Neural cell (in vitro differentiated cells): Measurements from ENCODE around the gene AUNIP. TPM values are rescaled to one million over a fixed set of nuclear protein-coding genes. Genes with fewer than 3 reads are reported as not detected.
A peak's percentile ranks its signal among the peaks of the same experiment; 100 is the strongest.

Source experiments
- H2AFZ ChIP-seq: fragments of 200-600, 300-800 bp; sonication (generic), shearing (Covaris generic); 2 replicates; pipeline ENCODE4 v1.6.0; 2014; ENCODE audit warnings: low read depth, mild to moderate bottlenecking, antibody characterized with exemption, low read length, moderate library complexity
- H3F3A ChIP-seq: fragments of 200-600 bp; shearing (Covaris generic); 2 replicates; pipeline ENCODE4 v1.6.1; 2016; ENCODE audit warnings: mild to moderate bottlenecking, moderate library complexity, mixed read lengths, antibody characterized with exemption, low read length; ENCODE audit not compliant: insufficient read depth, poor library complexity, severe bottlenecking
- H3K27ac ChIP-seq: fragments of 200-600, 300-800 bp; sonication (generic), shearing (Covaris generic); 2 replicates; pipeline ENCODE4 v1.5.1; 2014; ENCODE audit warnings: mild to moderate bottlenecking, low read length, moderate library complexity
- H3K27me3 ChIP-seq: fragments of 300-800, 200-600 bp; sonication (generic), shearing (Covaris generic); 2 replicates; pipeline ENCODE4 v1.6.0; 2014; ENCODE audit warnings: mild to moderate bottlenecking, low read depth, low read length, moderate library complexity; ENCODE audit not compliant: insufficient read depth
- H3K36me3 ChIP-seq: fragments of 300-800, 200-600 bp; sonication (generic), shearing (Covaris generic); 2 replicates; pipeline ENCODE4 v1.5.1; 2014; ENCODE audit warnings: mild to moderate bottlenecking, antibody characterized with exemption, low read length, moderate library complexity; ENCODE audit not compliant: insufficient read depth
- H3K4me2 ChIP-seq: fragments of 300-800, 200-600 bp; sonication (generic), shearing (Covaris generic); 2 replicates; pipeline ENCODE4 v1.6.0; 2014; ENCODE audit warnings: mild to moderate bottlenecking, low read length
- H3K4me3 ChIP-seq: fragments of 300-800, 200-600 bp; sonication (generic), shearing (Covaris generic); 2 replicates; pipeline ENCODE4 v1.5.1; 2014; ENCODE audit warnings: mild to moderate bottlenecking, low read length, moderate library complexity
- H3K79me2 ChIP-seq: fragments of 200-600 bp; shearing (Covaris generic); replicated peaks from 2 replicates; pipeline ENCODE4 v1.6.0; 2014; ENCODE audit warnings: mild to moderate bottlenecking, low read length, moderate library complexity; ENCODE audit not compliant: insufficient read depth
- H3K9ac ChIP-seq: fragments of 300-800, 200-600 bp; sonication (generic), shearing (Covaris generic); 2 replicates; pipeline ENCODE4 v1.6.1; 2016; ENCODE audit warnings: mild to moderate bottlenecking, low read length, mixed read lengths
- H3K9me2 ChIP-seq: fragments of 200-600 bp; shearing (Covaris generic); 2 replicates; pipeline ENCODE4 v1.6.1; 2016; ENCODE audit warnings: mild to moderate bottlenecking, low read length, mixed read lengths; ENCODE audit not compliant: insufficient read depth
- H3K9me3 ChIP-seq: fragments of 200-600, 300-800 bp; sonication (generic), shearing (Covaris generic); 2 replicates; pipeline ENCODE4 v1.6.1; 2016; ENCODE audit warnings: mild to moderate bottlenecking, mixed run types, low read length, moderate library complexity, mixed read lengths
- H4K20me1 ChIP-seq: fragments of 200-600 bp; shearing (Covaris generic); 2 replicates; pipeline ENCODE4 v1.6.1; 2016; ENCODE audit warnings: mild to moderate bottlenecking, mixed run types; ENCODE audit not compliant: insufficient read depth
- EP300 ChIP-seq: fragments of 450-650 bp; conservative IDR thresholded peaks from 2 replicates; pipeline ENCODE4 v1.6.1; 2014; ENCODE audit warnings: antibody characterized with exemption, mild to moderate bottlenecking, moderate library complexity; ENCODE audit not compliant: poor library complexity, severe bottlenecking
- EZH2 ChIP-seq: fragments of 200-600, 300-800 bp; shearing (Covaris generic), sonication (generic); IDR thresholded peaks from 2 replicates; pipeline ENCODE4 v1.6.1; 2014; ENCODE audit warnings: antibody characterized with exemption, low read length, borderline replicate concordance, mild to moderate bottlenecking; ENCODE audit not compliant: insufficient read depth, poor library complexity, severe bottlenecking
- MXI1 ChIP-seq: fragments of 450-650 bp; conservative IDR thresholded peaks from 2 replicates; pipeline ENCODE4 v1.6.1; 2014; ENCODE audit warnings: antibody characterized with exemption, mild to moderate bottlenecking; ENCODE audit not compliant: poor library complexity, severe bottlenecking
- POLR2AphosphoS5 ChIP-seq: IDR thresholded peaks from 2 replicates; pipeline ENCODE4 v1.6.1; 2012
- RAD21 ChIP-seq: fragments of 450-650 bp; conservative IDR thresholded peaks from 2 replicates; pipeline ENCODE4 v1.6.1; 2014; ENCODE audit warnings: antibody characterized with exemption, mild to moderate bottlenecking, moderate library complexity
- SMC3 ChIP-seq: fragments of 450-650 bp; conservative IDR thresholded peaks from 2 replicates; pipeline ENCODE4 v1.6.1; 2014; ENCODE audit warnings: antibody characterized with exemption, mild to moderate bottlenecking, moderate library complexity; ENCODE audit not compliant: poor library complexity
- TAF1 ChIP-seq: IDR thresholded peaks from 2 replicates; pipeline ENCODE4 v1.6.1; 2012; ENCODE audit warnings: low read depth
- polyA plus RNA-seq: library from polyadenylated mRNA; depleted of rRNA; stranded (reverse); fragments of >200 nt; gene quantifications from 2 replicates; pipeline ENCODE4 v1.2.3, GENCODE V29; 2014
- TF ChIP-seq, protein P1 (sequence below): fragments of 450-650 bp; IDR thresholded peaks from 2 replicates; pipeline ENCODE4 v1.5.1; 2014; ENCODE audit warnings: antibody characterized with exemption, mild to moderate bottlenecking, moderate library complexity; ENCODE audit not compliant: poor library complexity, severe bottlenecking
- TF ChIP-seq, protein P2 (sequence below): IDR thresholded peaks from 2 replicates; pipeline ENCODE4 v1.6.1; 2012; ENCODE audit warnings: borderline replicate concordance

AUNIP gene
- polyA plus RNA-seq, 1 donor from 2014 or later, result 0.48 TPM

DNA sequence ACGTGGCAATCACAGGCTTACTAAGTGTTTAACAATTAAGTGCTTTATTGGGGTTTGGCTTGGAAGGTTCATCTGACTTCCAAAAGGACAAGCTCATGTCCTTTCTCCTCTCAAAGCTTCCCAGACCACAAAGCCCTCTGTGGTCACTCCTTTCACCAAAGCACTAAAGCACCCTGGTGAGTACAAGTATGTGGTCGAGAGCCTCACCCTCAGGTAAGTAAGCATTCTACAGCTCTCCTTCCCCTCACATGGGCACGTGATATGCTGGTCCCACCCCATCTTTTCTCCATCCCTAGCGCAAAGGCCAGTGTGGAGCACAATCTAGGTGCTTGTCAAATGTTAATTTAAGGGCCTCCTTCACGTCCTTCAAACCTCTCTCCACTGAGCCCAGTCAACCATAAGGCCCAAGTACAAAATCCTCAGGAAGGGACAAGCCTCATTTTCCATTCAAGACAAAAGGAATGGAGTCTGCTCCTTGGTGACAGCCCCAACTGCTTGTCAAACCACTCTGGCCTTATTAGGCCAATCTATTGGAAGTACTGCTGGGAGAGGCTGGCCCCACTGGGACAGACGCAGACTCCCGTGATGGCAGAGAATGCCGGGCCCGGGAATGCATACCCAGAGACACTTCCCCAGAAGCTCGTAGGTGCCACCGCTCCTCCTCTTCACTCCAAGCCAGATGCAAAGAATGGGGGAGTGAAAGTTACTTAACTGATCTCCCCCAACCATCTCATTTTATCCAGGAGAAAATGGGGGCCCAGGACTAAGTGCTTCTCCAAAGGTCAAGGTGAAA is 39.2 kb upstream of the AUNIP start:
- Histone ChIP-seq H3K27me3 (no peaks in the 10 kb centered on the region), H3K9me3 (no peaks in the 10 kb centered on the region), H3K79me2 (peaks cover 69% of the 10 kb centered on the region), H3F3A (peaks cover 6% of the 10 kb centered on the region), H3K4me3 (peak overlapping the region; percentile 90), H3K9ac (peak overlapping the region; percentile 8), H3K4me2 (no peak overlapping the region), H3K36me3 (peaks cover 29% of the 10 kb centered on the region), H3K27ac (no peak overlapping the region), H3K9me2 (no peaks in the 10 kb centered on the region), H2AFZ (no peak overlapping the region), H4K20me1 (peaks cover 49% of the 10 kb centered on the region)
- TF ChIP-seq MXI1 (no peak), RAD21 (no peak), EP300 (no peak), TAF1 (no peak), POLR2AphosphoS5 (no peak), EZH2 (no peak), SMC3 (no peak)
- TF ChIP-seq, protein P1, sequence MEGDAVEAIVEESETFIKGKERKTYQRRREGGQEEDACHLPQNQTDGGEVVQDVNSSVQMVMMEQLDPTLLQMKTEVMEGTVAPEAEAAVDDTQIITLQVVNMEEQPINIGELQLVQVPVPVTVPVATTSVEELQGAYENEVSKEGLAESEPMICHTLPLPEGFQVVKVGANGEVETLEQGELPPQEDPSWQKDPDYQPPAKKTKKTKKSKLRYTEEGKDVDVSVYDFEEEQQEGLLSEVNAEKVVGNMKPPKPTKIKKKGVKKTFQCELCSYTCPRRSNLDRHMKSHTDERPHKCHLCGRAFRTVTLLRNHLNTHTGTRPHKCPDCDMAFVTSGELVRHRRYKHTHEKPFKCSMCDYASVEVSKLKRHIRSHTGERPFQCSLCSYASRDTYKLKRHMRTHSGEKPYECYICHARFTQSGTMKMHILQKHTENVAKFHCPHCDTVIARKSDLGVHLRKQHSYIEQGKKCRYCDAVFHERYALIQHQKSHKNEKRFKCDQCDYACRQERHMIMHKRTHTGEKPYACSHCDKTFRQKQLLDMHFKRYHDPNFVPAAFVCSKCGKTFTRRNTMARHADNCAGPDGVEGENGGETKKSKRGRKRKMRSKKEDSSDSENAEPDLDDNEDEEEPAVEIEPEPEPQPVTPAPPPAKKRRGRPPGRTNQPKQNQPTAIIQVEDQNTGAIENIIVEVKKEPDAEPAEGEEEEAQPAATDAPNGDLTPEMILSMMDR, result no peak
- TF ChIP-seq, protein P2, sequence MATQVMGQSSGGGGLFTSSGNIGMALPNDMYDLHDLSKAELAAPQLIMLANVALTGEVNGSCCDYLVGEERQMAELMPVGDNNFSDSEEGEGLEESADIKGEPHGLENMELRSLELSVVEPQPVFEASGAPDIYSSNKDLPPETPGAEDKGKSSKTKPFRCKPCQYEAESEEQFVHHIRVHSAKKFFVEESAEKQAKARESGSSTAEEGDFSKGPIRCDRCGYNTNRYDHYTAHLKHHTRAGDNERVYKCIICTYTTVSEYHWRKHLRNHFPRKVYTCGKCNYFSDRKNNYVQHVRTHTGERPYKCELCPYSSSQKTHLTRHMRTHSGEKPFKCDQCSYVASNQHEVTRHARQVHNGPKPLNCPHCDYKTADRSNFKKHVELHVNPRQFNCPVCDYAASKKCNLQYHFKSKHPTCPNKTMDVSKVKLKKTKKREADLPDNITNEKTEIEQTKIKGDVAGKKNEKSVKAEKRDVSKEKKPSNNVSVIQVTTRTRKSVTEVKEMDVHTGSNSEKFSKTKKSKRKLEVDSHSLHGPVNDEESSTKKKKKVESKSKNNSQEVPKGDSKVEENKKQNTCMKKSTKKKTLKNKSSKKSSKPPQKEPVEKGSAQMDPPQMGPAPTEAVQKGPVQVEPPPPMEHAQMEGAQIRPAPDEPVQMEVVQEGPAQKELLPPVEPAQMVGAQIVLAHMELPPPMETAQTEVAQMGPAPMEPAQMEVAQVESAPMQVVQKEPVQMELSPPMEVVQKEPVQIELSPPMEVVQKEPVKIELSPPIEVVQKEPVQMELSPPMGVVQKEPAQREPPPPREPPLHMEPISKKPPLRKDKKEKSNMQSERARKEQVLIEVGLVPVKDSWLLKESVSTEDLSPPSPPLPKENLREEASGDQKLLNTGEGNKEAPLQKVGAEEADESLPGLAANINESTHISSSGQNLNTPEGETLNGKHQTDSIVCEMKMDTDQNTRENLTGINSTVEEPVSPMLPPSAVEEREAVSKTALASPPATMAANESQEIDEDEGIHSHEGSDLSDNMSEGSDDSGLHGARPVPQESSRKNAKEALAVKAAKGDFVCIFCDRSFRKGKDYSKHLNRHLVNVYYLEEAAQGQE, result no peak

DNA sequence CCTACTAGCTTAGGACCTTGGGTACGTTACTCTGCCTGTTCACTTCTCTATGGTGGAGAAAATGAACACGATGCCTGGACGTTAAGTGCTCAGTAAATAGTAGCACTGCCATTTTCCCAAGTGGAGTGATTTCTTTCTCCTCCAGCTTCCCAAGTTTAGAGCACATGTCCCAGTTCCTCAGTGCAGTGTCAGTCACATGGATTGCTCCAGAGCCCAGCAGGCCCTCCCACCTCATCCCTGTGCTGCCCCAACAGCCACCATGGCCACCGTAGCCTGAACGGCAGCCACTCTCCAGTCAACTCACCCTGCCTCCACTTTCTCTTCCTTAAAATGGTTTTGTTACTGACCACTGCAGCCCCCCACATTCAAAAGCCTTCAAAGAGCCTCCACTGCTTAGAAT is 38.5 kb upstream of the AUNIP start:
- Histone ChIP-seq H3K27me3 (no peaks in the 10 kb centered on the region), H3F3A (peaks cover 6% of the 10 kb centered on the region), H3K9ac (no peak overlapping the region), H3K9me3 (no peaks in the 10 kb centered on the region), H4K20me1 (peaks cover 47% of the 10 kb centered on the region), H3K4me3 (peak overlapping the region; percentile 90), H3K79me2 (peaks cover 62% of the 10 kb centered on the region), H3K9me2 (no peaks in the 10 kb centered on the region), H3K4me2 (no peak overlapping the region), H3K36me3 (peaks cover 25% of the 10 kb centered on the region), H2AFZ (no peak overlapping the region), H3K27ac (no peak overlapping the region)
- TF ChIP-seq EZH2 (no peak), RAD21 (no peak), TAF1 (no peak), MXI1 (no peak), EP300 (no peak), SMC3 (no peak), POLR2AphosphoS5 (no peak)
- TF ChIP-seq, protein P1, result no peak
- TF ChIP-seq, protein P2, result no peak
